ENCODE measurements around the gene DQX1. TPM values are rescaled to one million over a fixed set of nuclear protein-coding genes. Genes with fewer than 3 reads are reported as not detected.

DQX1 gene
- total RNA-seq, 3 donors from 2014 or later: 0.28 to 0.34 (median 0.30) TPM

DNA sequence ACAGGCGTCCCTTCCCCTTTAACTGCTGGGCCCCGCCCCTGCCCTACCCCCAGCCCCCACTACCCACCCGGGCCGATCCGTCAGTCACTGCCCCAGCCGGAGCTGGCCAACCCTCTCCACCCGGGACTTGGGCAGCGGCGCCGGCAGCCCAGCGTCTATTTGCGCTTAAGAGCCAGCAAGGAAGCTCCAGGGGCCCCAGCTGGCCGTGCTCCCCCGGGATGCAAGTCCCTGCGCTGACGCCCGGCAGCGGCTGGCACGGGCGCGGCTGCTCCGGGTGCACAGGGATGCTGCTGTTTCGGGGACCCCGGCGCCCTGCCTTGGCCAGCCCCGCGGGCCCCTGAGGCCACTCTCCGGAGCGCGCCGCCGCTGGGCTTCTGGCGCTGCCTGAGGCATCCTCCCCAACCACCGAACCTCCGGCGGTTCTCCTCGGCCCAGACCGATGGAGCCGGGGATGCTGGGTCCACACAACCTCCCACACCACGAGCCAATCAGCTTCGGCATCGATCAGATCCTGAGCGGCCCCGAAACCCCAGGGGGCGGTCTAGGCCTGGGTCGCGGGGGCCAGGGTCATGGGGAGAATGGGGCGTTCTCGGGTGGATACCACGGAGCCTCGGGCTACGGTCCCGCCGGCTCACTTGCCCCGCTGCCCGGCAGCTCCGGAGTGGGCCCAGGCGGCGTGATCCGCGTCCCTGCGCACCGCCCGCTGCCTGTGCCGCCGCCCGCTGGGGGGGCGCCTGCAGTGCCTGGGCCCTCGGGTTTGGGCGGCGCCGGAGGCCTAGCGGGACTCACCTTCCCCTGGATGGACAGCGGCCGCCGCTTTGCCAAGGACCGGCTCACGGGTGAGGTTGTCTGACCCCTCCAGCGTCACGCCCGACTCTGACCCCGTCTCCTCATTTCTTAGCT lies 11.4 kb downstream of the DQX1 start, which contains the start of gene TLX2:
Gene TLX2 (plus strand): TSS at position 83 of the 903 bp plus-strand sequence. CDS start 357 bp downstream, at position 440.
- peaks cover 20% of the 10 kb centered on the region for H3K4me1 Mint-ChIP-seq (ENCODE audit: low read depth)
- DNase-seq: no peak
- H3K27me3 Mint-ChIP-seq (ENCODE audit: low read depth): peaks cover 75% of the 10 kb centered on the region
- peak within 1 kb of the TSS; percentile 63 for H3K4me3 Mint-ChIP-seq
- ATAC-seq: peak; percentile 9 to 22
- H3K36me3 Mint-ChIP-seq (ENCODE audit: insufficient read depth): no peaks in the 10 kb centered on the region
- no peaks in the 10 kb centered on the region for H3K9me3 Mint-ChIP-seq

DNA sequence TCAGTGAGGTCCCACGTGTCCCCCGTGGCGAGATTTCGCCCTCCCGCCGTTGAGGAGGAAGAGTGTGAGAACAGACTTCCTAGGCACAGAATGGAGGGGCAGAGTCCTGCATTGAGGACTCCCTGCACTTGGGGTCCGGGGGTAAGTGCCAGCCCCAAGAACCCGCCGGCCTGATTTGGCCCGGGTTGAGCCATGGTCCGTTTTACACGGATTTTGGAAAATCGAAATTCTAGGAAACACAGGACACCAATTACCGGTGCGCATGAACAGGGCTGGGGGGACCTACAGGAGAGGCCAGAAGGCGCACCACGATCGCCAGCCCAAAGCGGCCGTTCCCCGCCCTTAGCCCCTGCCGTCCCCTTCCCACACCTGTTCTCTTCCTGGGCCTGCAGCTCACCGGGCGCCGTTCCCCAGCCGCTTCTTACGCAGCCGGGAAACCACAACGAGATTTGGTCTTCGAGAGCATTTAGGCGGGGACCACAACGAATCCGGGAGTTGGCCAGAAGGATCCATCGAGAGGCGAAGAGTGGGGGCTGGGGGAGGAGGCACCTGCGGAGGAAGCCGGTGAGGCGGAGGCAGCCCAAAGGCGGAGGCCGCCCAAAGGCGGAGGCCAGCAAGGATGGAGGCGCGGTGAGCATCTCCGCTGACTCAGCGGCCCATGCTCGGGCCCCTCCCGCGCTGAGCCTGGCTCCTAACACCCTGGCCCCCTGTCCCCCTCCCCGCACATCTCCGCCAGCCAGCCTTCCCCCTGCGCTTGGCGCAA lies 12.2 kb downstream of the DQX1 start:
- Mint-ChIP-seq H3K27me3 (ENCODE audit: low read depth) (peaks cover 67% of the 10 kb centered on the region), H3K4me1 (ENCODE audit: low read depth) (peaks cover 21% of the 10 kb centered on the region), H3K4me3 (peak overlapping the region; percentile 16), H3K9me3 (no peaks in the 10 kb centered on the region), H3K36me3 (ENCODE audit: insufficient read depth) (no peaks in the 10 kb centered on the region)
- ATAC-seq (peak; percentile 19 to 26), DNase-seq (no peak)

DNA sequence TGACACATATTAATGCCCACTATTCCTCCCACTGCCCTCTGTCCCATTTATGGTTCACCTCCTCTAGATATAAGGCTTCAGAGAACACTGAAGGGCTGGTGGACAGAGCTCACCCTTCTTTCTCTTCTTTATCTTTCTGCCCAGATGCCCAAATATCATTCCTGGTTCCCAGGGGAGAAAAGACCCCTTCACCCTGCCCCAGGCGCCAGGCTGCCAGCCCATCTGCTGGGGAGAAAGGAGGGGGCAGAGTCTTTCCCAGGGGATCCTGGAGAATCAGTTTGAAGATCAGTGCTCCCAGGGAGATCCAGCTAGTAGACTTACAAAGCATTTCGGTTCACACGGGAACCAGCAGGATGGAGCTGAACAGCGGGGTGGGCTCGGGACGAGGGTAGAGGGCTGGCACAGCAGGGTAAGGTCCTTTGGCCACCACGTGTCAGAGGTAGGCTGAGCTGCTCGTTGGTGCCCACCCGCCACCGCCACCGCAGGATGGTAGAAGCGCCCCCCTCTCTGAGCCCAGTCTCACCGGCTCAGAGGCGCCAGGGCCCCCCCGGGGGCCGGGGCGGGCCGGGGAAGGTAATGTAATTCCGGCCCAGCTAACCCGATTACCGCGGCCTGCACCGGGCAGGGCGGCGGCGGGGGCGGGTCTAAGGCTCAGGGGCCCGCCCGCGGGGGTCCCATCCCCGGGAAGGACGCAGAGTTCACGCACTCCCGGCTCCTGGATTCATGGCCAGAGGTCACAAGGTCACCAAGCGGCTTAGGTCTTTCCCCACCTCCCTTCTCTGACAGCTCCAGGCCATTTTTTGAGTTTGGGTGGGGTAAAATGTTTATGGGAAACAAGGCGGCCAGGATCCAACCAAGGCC lies 13.1 kb downstream of the DQX1 start:
- H3K27me3 Mint-ChIP-seq (ENCODE audit: low read depth): peaks cover 59% of the 10 kb centered on the region
- ATAC-seq: no peak
- H3K4me3 Mint-ChIP-seq: peak overlapping the region; percentile 16
- DNase-seq: no peak
- H3K36me3 Mint-ChIP-seq (ENCODE audit: insufficient read depth): no peaks in the 10 kb centered on the region
- peaks cover 29% of the 10 kb centered on the region for H3K4me1 Mint-ChIP-seq (ENCODE audit: low read depth)
- no peaks in the 10 kb centered on the region for H3K9me3 Mint-ChIP-seq

DNA sequence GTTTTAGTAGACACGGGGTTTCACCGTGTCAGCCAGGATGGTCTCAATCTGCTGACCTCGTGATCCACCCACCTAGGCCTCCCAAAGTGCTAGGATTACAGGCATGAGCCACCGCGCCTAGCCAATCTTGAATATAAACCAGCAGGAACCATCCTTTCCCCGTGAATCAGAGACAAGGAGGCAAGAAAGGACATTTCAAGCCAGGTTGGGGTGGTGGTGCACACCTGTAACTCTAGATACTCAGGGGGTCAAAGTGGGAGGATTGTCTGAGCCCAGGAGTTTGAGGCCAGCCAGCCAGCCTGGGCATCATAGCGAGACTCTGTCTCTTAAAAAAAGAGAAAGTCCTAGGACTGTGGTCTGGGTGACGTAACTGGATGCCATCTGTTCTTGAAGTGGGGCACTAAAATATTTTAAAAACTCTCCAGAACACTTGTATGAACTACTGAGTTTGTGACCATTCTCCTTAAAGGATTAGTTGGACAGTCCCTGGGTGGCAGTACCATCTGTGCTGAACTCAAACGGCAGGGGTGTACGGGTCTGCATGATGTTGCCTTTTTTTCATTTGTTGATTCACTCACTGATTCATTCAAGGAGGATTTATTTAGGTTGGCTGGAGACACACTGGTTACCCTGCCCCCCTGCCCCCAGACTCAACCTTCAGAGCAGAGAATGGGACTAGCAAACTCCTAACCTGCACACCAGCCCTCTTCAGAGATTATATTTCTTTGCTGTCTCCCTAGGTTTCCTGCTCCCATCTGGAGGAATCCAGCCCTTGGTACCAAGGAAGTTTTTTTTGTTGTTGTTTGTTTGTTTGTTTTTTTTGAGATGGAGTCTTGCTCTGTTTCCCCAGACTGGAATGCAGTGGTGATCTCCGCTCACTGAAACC lies 14.7 kb downstream of the DQX1 start:
- ATAC-seq (no peak), DNase-seq (no peak)
- Mint-ChIP-seq H3K4me1 (ENCODE audit: low read depth) (peaks cover 33% of the 10 kb centered on the region), H3K27me3 (ENCODE audit: low read depth) (peaks cover 44% of the 10 kb centered on the region), H3K9me3 (no peaks in the 10 kb centered on the region), H3K36me3 (ENCODE audit: insufficient read depth) (peaks cover 4% of the 10 kb centered on the region), H3K4me3 (no peak overlapping the region)

DNA sequence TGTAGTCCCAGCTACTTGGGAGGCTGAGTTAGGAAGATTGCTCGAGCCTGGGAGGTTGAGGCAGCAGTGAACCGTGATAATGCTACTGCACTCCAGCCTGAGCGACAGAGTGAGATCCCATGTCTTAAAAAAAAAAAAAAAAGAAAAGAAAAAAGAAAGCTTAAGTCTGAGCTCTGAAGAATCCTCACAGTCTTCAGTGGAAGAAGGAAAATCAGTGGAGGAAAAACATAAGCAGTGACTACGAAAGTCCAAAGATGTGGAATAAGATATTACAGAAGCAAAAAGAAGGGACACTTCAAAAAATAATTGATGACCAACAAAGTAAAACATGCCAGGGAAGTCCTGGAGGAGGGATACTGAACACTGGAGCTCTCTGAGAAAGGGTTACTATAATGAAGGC lies 15.8 kb downstream of the DQX1 start:
- Mint-ChIP-seq H3K36me3 (ENCODE audit: insufficient read depth) (peaks cover 6% of the 10 kb centered on the region), H3K4me3 (no peak overlapping the region), H3K4me1 (ENCODE audit: low read depth) (peaks cover 32% of the 10 kb centered on the region), H3K27me3 (ENCODE audit: low read depth) (peaks cover 36% of the 10 kb centered on the region), H3K9me3 (no peaks in the 10 kb centered on the region)
- no peak for ATAC-seq
- DNase-seq: no peak

DNA sequence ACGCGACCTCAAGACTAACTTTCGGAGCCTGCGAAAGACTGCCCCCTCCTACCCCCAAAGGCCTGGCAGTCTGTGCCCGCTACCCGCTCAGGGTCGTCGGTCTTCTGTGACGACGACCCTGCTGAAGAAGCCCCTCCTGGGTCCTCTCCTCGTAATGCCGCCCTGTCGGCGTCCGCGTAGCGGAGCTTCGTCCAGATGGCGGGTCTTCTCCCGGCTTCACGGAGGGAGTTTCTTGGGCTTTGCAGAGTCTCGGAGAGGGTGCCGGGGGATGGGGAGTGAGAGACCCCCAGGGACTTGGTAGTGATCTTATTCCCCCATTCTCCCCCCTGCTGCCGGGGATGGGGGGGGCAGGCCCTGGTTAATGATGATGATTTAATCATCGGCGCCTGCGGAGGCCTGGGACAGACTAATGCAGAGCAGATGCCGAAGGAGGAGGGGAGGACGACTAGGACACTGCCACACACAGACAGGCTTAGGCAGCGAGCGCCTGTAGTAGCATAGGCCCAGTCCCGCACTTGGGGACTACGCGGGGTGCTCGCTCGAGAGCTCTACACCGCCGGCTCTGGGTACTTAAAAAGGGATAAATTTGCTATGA lies 18.0 kb downstream of the DQX1 start:
- Mint-ChIP-seq H3K4me1 (ENCODE audit: low read depth) (peaks cover 42% of the 10 kb centered on the region), H3K36me3 (ENCODE audit: insufficient read depth) (peaks cover 18% of the 10 kb centered on the region), H3K9me3 (no peaks in the 10 kb centered on the region), H3K27me3 (ENCODE audit: low read depth) (peaks cover 40% of the 10 kb centered on the region), H3K4me3 (peak overlapping the region; percentile 99)
- DNase-seq (no peak), ATAC-seq (peak; percentile 5 to 7)

DNA sequence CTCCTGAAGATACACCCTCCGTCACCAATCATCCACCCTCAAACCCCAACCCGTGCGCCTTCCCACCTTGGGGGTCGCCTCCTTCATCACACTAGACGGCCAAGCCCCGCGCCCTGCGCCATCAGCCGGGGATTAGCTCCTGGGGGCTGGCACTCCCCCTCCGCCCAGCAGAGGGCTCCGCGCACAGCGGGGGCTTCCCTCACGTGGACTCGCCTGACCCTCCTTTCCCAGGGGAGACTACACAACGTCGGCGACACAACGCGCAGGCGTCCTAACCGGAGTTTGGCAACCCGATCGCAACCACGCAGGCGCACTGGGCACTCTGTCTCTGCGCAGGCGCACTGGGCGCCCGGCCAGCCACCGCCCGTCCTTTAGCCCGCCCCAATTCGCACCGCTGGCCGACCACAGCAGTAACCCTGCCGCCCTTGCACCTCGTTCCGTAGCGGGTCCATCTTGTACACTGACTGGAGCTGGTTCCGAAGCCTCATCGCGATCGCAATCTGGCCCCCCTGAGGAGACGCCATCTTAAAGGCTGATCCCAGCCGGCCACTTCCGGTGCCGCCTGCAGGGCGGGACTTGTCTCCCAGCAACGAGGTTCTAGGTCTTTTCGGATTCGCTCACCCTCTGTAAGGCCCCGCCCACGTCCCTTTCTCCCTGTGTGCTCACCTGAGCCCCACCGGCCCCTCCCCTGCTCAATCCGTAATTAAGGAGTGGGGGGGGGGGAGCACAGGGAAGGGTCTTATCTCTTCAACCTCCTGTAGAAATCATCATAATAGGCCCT lies 18.7 kb downstream of the DQX1 start, which contains the start of gene PCGF1:
Gene PCGF1 (minus strand): TSS at position 551 of the 781 bp plus-strand sequence. CDS start 27 bp downstream, at position 524.
- DNase-seq (peak; percentile 99), ATAC-seq (peak; percentile 95 to 96)
- Mint-ChIP-seq H3K4me1 (ENCODE audit: low read depth) (peaks cover 43% of the 10 kb centered on the region), H3K4me3 (peak within 1 kb of the TSS; percentile 99), H3K36me3 (ENCODE audit: insufficient read depth) (peaks cover 18% of the 10 kb centered on the region), H3K27me3 (ENCODE audit: low read depth) (peaks cover 41% of the 10 kb centered on the region), H3K9me3 (no peaks in the 10 kb centered on the region)

DNA sequence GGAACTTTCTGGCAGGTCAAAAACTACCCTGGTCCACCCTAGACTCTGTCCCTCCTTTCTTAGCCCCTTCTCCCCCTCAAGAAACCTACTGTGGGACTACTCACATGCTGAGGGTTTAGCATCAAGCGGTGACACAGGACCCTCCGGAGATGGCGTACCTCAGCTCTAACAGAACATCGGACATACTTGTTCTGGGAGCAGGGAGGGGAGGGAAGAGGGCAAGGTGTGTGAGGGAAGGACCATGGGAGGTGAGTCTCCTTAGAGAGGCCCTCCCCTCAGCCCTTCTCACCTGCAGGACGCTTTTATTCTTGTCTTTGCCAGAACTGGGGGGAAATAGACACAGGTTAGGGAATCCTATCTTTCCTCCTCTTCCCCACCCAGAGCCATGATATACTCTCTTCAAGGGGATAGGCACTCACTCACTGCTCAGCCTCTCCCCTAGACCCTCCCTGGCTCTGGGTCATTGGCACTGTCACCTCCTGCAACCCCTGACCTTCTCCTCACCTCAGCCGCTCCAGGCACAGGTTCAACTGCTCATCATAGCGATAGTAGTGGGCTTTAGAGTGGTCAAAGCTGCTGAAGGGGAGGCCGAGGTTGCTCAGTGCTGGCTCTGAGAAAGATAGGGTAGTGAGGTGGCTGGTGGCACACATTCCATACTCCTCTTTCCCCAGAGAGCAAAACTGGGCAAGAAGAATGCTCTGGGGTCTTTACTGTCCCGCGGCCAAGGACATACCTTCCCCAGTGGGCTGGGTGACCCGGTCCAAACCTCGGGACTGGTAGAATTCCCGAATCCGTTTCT lies 20.4 kb downstream of the DQX1 start:
- H3K4me1 Mint-ChIP-seq (ENCODE audit: low read depth): peaks cover 47% of the 10 kb centered on the region
- H3K36me3 Mint-ChIP-seq (ENCODE audit: insufficient read depth): peaks cover 18% of the 10 kb centered on the region
- ATAC-seq (no peak), DNase-seq (no peak)
- H3K4me3 Mint-ChIP-seq: no peak overlapping the region
- H3K9me3 Mint-ChIP-seq: no peaks in the 10 kb centered on the region
- peaks cover 44% of the 10 kb centered on the region for H3K27me3 Mint-ChIP-seq (ENCODE audit: low read depth)

DNA sequence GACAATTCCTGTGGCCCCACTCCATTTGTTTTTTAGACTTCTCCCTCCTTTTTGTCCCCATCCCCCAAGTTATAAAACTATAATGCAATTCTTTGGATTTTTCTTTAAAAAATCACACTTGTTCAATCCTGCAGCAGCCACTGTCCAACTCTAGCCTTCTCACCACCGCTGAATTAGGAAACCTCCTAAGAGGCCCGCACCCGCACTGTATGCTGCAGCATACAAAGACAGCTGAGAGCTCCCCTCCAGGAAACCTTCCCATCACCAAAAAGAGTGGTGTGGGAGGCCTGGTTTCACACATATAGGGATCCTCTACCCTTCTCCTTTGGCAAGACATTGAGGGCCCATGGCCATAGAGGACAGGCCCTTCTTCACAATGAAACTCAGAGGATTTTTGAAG lies 21.4 kb downstream of the DQX1 start:
- H3K4me3 Mint-ChIP-seq: peak overlapping the region; percentile 44
- H3K9me3 Mint-ChIP-seq: no peaks in the 10 kb centered on the region
- ATAC-seq (no peak), DNase-seq (no peak)
- H3K4me1 Mint-ChIP-seq (ENCODE audit: low read depth): peaks cover 52% of the 10 kb centered on the region
- H3K27me3 Mint-ChIP-seq (ENCODE audit: low read depth): peaks cover 55% of the 10 kb centered on the region
- H3K36me3 Mint-ChIP-seq (ENCODE audit: insufficient read depth): peaks cover 18% of the 10 kb centered on the region

DNA sequence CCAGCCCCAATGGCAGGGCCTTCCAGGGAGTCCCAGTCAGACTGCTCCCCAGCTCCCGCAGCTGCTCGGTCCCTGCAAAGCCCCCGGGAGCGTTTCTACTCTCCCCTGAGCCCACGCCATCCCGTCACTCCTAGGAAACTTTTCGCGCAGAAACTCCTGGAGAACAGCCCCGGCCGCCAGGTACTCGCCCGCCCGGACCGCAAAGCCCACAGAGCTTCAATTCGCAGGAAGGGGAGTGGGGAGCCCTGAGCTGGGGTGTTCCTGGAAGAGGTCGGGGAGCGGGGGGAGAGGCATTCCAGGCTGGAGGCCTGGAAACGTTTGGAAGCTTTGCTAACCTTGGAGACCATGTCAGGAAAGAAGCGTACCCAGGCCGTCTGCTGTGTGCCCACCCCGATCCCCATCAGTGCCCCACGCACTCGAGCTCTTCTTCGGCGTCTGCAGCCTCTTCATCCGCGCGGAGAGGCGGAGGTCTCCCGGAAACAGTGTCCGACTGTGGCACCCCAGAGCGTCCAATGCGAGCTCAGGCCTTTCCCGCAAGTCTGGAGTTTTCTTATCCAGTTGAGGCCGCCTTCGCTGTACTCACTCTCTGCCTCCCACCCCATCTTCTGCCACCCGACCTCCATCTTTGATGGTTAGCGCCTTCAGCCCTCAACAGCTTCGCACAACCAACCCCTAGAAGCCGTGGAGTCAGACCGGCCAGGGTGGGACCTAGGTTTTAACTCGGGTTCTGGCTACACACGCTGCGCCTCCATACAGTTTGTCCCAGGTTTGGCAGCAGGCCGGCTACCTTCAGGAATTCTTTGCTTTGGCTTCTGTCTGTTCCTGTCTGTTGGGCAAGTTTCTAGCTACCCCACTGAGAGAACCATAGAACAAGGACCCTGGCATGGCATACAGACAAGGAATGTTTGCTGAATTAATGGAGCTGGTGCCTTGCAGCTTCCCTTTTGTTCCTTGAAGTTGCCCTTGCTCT lies 22.2 kb downstream of the DQX1 start:
- Mint-ChIP-seq H3K4me1 (ENCODE audit: low read depth) (peaks cover 57% of the 10 kb centered on the region), H3K27me3 (ENCODE audit: low read depth) (peaks cover 60% of the 10 kb centered on the region), H3K36me3 (ENCODE audit: insufficient read depth) (peaks cover 18% of the 10 kb centered on the region), H3K9me3 (no peaks in the 10 kb centered on the region), H3K4me3 (peak overlapping the region; percentile 71)
- no peak for ATAC-seq
- DNase-seq: no peak
